ENCODE data around the gene TSC22D4.
"Not testable (repeated sequence)": the region's sequence is repeated elsewhere in the genome, so short reads cannot be mapped to it uniquely, and the experiment has no call there.

Gene TSC22D4

DNA sequence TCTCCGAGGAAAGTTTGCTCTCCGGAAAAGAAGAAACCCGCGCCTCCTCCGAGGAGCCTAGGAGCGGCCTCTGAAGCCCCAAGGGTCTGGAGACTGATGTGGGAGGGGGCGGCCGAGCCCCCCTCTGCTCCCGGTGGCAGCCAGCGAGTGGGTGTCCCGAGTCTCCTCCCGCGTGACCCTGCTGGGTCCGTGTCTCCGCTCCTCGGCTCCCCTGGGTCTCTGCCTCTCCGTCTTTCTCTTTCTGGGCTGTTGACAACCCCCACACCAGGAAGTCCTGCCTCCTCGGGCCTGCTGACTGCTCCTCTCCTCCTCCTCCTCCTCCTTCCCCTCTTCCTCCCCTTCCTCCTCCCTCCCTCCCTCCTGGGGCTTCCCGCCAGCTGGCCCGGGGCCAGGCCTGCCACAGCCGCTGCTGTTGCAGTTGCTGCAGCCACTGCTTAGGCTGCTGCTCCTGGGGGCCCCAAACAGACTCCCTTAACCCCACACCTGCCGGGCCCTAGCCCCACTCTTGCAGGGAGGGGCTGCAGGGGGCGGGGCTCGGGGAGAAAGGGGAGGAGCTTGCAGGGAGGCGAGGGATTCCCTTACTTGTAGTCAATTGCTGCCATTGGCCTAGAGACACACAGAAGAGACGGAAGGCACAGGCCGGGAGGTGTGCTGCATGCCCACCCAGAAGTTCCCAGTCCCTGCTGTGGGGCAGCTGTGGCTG is at the start of gene TSC22D4:
TSC22D4 (minus strand) TSS at position 257 of the 703 bp plus-strand sequence. CDS start 1,176 bp downstream, outside the sequence.
- peak; percentile 88 for DNase-seq

DNA sequence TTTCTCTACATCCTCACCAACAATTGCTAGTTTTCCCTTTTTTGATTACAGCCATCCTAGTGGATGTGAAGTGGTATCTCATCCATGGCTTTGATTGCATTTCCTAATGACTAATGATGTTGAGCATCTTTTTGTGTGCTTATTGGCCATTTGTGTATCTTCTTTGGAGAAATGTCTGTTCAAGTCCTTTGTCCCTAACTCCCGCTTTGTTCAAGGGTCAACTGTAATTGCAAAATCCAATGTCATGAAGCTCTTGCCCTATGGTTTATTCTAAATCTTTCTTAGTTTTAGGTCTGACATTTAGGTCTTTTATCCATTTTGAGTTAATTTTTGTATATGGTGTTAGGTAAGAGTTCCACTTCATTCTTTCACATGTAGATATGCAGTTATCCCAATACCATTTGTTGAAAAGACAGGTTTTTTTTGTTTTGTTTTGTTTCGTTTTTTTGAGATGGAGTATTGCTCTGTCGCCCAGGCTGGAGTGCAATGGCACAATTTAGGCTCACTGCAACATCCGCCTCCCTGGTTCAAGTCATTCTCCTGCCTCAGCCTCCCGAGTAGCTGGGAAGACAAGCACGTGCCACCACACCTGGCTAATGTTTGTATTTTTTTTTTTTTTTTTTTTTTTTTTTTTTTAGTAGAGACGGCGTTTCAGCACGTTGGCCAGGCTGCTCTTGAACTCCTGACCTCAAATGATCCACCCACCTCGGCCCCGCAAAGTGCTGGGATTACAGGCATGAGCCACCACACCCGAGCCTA is 49.3 kb upstream of the TSC22D4 start:
- not testable (repeated sequence) for DNase-seq

DNA sequence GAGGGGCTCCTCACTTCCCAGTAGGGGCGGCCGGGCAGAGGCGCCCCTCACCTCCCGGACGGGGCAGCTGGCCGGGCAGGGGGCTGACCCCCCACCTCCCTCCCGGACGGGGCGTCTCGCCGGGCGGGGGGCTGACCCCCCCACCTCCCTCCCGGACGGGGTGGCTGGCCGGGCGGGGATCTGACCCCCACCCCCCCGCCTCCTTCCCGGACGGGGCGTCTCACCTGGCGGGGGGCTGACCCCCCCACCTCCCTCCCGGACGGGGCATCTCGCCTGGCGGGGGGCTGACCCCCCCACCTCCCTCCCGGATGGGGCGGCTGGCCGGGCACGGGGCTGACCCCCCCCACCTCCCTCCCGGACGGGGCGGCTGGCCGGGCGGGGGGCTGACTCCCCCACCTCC is 44.2 kb upstream of the TSC22D4 start:
- not testable (repeated sequence) for DNase-seq

DNA sequence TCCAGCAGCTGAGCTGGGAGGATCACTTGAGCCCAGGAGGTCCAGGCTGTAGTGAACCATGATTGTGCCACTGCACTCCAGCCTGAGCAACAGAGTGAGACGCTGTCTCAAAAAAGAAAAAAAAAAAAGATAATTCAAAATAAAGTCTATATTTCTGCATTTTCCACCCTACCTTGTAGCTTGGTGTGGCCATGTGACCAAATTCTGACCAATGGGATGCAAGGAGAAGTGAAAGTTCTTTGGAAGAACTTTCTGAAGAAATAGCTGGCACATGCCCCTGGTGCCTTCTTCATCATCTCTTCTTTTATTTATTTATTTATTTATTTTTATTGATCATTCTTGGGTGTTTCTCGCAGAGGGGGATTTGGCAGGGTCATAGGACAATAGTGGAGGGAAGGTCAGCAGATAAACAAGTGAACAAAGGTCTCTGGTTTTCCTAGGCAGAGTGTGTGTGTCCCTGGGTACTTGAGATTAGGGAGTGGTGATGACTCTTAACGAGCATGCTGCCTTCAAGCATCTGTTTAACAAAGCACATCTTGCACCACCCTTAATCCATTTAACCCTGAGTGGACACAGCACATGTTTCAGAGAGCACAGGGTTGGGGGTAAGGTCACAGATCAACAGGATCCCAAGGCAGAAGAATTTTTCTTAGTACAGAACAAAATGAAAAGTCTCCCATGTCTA is 43.0 kb upstream of the TSC22D4 start:
- DNase-seq, result not testable (repeated sequence)

DNA sequence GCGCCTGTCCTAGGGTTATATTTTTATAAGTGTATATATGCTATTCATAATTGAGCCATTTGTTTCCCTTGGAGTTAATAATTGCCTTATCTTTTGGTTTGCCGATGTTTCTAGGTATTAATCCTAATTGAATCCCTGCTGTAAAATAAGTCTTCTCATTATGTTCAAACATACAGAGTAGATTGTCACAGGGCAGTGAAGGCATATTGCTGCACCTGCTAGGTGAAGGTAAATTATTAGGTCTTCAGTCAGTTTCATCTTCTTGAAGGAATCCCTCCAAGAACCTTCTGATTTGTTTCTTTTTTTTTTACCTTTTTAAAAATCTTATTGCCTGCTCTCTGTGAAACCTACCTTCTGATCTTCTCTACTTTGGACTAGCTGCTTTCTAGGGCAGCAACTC is 42.1 kb upstream of the TSC22D4 start:
- no peak for DNase-seq

DNA sequence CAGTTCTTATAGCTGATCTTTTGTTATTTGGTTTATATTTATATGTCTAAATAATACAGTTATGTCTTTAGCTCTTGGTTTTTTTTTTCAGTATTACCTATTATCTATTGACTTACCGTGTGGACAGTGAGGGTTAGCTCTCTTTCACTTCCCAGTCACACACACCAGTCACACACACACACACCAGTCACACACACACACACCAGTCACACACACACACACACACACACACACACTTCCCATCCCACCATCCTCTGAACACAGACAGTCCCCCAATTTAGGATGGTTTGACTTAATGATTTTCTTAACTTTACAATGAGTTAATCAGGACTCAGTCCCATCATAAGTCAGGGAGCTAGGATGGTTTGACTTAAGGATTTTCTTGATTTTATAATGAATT is 41.1 kb upstream of the TSC22D4 start:
- no peak for DNase-seq

DNA sequence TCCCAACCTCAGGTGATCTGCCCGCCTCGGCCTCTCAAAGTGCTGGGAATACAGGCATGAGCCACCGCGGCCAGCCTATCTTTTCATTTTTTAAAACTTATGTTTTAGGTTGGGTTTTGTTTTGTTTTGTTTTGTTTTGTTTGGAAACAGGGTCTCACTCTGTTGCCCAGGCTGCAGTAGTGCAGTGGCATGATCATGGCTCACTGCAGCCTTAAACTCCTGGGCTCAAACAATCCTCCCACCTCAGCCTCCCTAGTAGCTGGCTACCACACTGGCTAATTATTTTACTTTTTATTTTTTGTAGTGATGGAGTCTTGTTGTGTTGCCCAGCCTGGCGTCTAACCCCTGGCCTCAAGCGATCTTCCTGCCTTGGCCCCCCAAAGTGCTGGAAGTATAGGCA is 40.6 kb upstream of the TSC22D4 start:
- no peak for DNase-seq

DNA sequence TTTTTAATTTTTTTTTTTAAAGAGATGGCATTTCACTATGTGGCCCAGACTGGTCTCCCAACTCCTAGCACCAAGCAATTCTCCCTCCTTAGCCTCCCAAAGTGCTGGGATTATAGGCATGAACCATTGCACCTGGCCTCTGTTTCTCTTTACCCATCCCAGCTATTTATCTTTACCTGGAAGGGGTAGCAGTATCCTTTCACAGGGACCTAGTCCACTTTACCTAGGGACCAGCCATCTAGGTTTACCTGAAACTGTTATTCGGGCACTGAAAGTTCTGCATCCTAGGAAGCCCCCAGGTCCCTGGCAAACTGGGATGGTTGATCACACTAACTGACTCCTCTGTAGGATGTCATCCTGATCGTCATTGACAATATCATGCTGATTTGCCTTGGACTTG is 38.3 kb upstream of the TSC22D4 start:
- DNase-seq, result no peak

DNA sequence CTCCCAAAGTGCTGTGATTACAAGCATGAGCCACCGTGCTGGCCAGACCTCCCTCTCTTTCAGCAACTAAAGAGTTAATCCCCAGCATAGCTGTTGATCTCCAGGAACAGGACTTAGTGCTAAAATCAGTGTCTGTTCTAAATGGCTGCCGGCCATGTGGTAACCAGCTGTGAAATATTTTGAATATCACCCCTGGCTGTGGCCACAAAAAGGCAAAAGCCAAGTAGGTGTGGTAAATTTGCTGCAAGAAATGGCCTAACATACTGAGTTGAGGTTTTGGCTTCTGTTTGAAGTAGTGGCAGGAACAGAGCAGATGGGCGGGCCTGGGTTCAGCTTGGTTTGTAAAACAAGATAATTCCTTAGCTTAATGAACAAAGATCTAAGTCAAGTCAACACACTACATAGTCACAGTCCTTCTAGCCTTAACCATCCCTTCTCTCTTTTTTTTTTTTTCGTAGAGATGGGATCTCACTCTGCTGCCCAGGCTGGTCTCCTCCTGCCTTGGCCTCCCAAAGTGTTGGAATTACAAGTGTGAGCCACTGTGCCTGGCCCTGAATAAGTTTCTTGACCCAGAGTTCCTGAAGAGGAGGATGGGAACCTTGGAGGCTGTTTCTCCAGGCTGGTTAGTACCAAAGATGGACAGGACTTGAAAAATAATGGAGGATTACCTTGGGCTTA is 37.3 kb upstream of the TSC22D4 start:
- DNase-seq, result no peak

DNA sequence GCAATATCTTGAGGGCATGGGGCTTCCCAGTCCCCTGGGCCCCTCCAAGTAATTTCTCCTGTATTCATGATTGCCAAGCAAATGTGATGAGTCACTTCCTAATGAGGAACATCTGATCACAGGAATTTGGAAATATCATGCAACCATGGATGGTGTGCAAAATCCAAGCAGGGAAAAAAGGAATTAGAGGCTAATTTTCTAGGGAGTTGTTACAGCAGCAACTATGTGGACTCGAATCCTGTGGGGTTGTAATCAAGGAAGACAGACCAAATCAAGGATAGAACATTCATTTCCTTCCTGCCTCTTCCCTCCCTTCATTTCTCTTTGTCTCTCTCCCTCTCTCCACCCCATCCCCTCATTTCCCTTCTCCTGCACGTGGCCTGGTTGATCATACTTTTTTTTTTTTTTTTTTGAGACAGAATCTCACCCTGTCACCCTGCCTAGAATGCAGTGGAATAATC is 36.1 kb upstream of the TSC22D4 start:
- DNase-seq, result no peak

DNA sequence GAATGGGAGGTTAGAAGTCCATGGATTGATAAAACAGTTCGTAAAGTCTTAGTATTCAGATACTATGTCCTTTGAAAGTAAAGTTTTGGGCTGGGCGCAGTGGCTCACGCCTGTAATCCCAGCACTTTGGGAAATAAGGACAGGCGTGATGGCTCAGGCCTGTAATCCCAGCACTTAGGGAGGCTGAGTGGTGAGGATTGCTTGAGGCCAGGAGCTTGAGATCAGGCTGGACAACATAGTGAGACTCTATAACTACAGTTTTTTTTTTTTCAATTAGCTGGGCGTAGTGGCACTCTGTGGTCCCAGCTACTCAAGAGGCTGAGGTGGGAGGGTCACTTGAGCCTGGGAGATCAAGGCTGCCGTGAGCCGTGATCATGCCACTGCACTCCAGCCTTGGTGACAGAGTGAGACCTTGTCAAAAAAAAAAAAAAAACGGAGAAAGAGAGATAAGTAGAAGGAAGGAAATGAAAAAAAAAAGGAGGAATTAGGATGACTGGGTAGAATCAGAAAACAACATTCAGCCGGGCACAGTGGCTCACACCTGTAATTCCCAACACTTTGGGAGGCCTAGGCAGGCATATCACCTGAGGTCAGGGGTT is 34.3 kb upstream of the TSC22D4 start:
- no peak for DNase-seq

DNA sequence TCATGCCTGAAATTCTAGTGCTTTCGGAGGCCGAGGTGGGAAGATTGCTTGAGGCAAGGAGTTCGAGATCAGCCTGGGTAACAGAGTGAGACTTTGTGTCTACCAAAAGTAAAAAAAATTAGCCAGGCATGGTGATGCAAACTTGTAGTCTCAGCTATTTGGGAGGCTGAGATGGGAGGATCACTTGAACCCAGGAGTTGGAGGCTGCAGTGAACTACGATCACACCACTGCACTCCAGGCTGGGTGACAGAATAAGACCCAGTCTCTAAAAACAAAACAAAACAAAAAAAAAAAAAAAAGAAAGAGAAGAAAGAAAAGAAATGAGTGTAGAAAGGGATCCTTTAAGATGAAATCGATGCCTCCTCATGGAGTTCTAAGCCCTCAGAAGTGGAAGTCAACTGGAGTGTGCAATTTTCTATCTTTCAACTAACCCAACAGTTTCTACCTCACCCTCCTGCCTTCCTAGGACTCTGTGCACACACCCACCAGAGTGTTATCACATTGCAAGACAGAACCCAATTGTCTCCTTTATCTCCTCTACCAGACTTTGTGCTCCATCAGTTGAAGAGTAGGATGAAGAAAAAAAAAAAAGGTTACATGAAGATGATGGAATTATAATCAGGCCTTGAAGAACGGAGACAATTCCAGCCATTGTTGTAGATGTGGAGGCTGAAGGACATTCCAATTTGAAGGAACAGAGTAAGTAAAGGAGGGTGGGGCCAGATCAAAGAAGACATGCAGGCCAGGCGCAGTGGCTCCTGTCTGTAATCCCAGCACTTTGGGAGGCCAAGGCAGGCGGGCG is 31.6 kb upstream of the TSC22D4 start:
- DNase-seq, result no peak

DNA sequence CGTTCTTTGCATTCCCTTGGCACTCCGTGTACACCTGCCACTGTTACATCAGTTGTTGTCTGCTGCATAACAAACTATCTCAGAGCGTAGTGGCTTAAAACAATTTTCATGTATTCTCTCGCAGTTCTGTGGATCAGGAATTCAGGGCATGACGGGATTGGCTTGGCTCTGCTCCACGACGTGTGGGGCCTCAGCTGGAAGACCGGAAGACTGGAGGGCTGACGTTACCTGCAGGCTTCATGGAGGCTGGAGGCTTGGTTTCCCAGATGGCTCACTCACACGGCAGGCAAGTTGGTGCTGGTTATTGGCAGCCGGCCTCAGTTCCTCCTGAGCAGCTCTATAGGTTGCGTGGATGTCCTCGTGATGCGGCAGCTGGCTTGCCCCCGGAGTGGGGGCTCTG is 30.2 kb upstream of the TSC22D4 start:
- DNase-seq, result peak; percentile 67

DNA sequence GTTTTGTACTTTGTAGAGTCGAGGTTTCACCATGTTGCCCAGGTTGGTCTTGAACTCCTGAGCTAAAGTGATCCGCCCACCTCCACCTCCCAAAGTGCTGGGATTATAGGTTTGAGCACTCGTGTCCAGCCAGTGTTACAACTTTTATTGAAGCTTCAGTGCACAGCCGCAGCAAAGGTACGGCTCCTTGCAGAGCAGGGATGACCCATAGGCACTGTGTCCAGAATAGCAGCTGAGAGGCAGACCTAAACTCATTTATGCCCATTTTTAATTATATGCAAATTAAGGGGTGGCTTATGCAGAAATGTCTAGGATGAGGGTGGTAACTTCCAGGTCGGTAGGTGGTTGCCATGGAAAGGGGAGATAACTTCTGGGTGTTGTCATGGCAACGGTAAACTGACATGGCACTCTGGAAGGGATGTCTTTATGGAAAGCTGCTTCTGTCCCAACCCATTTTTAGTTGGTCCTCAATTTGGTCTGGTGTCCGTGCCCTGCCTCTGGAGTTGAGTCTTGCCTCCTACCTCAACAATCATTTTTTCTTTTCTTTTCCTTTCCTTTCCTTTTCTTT is 27.4 kb upstream of the TSC22D4 start:
- DNase-seq, result no peak

DNA sequence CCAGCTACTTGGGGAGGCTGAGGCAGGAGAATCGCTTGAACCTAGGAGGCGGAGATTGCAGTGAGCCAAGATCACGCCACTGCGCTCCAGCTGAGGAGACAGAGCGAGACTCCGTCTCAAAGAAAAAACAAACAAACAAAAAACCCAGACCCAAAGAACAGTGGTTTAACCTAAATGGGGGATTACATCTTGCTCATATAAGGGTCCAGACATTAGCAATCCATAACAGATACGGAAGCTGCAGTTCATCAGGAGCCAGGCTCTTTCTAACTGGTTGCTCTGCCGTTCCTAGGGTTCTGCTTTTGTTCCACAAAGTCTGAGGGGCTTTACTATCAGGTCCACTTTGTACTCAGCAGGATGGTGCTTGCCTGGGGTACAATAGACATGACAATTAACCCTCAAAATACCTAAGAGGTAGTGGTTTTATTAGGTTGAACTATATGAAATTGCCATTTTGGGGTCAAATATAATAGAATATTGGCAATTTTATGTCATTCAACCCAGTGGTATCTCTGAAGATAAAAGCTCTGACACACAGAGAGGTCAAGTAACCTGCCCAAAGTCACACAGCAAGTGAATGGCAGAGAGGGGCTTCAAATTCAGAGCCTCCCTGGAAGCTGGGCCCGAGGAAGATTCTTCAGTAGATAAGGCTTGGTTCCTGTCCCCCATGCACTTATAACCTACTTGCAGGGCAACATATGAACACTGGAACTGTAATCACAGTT is 26.0 kb upstream of the TSC22D4 start:
- DNase-seq, result no peak

DNA sequence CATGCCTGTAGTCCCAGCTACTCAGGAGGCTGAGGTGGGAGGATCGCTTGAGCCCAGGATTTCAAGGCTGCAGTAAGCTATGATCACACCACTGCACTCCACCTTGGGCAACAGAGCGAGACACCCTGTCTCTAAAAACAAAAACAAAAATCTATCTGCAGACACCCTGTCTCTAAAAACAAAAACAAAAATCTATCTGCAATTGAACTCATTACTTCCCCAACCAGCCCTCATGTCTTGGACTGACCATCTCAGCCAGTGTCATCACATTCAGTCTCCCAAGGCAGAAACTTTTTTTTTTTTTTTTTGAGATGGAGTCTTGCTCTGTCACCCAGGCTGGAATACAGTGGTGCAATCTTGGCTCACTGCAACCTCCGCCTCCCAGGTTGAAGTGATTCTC is 25.0 kb upstream of the TSC22D4 start:
- not testable (repeated sequence) for DNase-seq

DNA sequence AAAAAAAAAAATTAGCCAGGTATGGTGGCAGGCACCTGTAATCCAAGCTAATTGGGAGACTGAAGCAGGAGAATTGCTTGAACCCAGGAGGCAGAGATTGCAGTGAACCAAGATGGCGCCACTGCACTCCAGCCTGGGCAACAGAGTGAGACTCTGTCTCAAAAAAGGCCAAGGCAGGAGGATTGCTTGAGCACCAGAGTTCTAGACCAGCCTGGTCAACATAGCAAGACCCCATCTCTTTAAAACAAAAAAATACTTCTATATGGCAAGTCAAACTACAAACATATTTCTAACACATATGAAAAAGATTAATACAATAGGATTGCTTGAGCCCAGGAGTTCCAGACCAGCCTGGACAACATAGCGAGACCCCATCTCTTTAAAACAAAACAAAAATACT is 21.7 kb upstream of the TSC22D4 start:
- not testable (repeated sequence) for DNase-seq

DNA sequence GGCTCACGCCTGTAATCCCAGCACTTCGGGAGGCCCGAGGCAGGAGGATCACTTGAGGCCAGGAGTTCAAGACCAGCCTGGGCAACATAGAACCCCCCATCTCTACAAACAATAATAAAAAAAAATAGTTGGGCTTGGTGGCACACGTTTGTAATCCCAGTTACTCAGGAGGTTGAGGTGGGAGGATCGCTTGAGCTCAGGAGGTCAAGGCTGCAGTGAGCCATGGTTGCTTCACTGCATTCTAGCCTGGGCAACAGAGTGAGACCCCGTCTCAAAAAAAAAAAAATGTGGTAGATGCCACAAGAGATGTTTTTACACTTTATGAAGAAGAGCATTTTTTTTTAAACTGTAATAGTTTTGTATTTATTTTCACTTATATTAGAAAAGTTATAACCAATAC is 17.5 kb upstream of the TSC22D4 start:
- DNase-seq, result no peak

DNA sequence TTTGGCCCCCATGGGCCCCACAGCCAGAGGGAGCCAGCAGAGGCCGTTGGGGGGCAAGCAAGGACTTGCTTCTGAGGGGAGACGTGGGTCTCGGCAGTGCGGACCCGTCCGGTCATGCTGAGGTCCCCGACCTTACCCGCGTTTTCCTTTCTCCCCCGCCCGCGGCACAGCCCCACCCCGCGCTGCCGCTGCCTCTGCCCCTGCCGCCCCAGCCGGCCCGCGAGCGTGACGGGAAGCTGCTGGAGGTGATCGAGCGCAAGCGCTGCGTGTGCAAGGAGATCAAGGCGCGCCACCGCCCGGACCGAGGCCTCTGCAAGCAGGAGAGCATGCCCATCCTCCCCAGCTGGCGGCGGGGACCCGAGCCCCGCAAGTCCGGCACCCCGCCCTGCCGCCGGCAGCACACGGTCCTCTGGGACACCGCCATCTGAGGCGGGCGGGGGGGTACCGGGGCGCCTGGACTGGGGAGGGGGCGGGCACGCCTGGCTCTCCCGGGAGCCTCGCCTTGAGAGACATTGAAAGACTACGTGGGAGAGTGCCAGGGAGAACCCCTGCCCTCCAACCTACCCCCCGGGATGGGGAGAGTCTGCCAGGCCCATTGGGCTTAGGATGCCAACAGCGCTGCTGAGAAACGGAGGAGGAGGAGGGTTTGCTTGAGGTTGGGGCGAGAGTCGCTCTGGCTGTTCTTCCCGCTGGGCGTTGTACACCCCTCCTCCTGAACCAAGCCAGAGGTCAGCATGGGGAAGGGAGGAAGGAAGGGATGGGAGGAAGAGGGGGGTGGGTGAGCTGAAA is 14.7 kb upstream of the TSC22D4 start:
- peak; percentile 47 for DNase-seq

Data from NCI-H1105 treated with DMSO at 0.1 percent for 48 hours (cell line).